Hepatocyte (in vitro differentiated cells): Measurements from ENCODE around the gene EFR3B. TPM values are rescaled to one million over a fixed set of nuclear protein-coding genes. Genes with fewer than 3 reads are reported as not detected.
A peak's percentile ranks its signal among the peaks of the same experiment; 100 is the strongest.

Experiments
- DNase-seq: peaks from one replicate; pipeline ENCODE4 v3.0.0-alpha.2; 2016; ENCODE audit warnings: low spot score
- H2AFZ ChIP-seq: fragments of 200-600 bp; sonication (generic); 2 replicates; pipeline ENCODE4 v1.6.0; 2016; ENCODE audit warnings: antibody characterized with exemption, mild to moderate bottlenecking
- H3K27ac ChIP-seq: fragments of 200-600 bp; sonication (generic); 2 replicates; pipeline ENCODE4 v1.5.1; 2016; ENCODE audit warnings: mild to moderate bottlenecking
- H3K27me3 ChIP-seq: fragments of 200-600 bp; sonication (generic); 2 replicates; pipeline ENCODE4 v1.6.1; 2016
- H3K36me3 ChIP-seq: fragments of 200-600 bp; sonication (generic); replicated peaks from 2 replicates; pipeline ENCODE4 v1.5.1; 2016; ENCODE audit warnings: low read depth; ENCODE audit not compliant: insufficient read depth
- H3K4me1 ChIP-seq: fragments of 200-600 bp; sonication (generic); 2 replicates; pipeline ENCODE4 v1.5.1; 2016; ENCODE audit warnings: mild to moderate bottlenecking, moderate library complexity; ENCODE audit not compliant: insufficient read depth
- H3K4me2 ChIP-seq: fragments of 200-600 bp; sonication (generic); 2 replicates; pipeline ENCODE4 v1.6.0; 2016
- H3K4me3 ChIP-seq: fragments of 200-600 bp; sonication (generic); 2 replicates; pipeline ENCODE4 v1.5.1; 2016; ENCODE audit warnings: mild to moderate bottlenecking
- H3K79me2 ChIP-seq: fragments of 200-600 bp; sonication (generic); 2 replicates; pipeline ENCODE4 v1.6.0; 2017; ENCODE audit warnings: mild to moderate bottlenecking
- H3K9me2 ChIP-seq: fragments of 200-600 bp; sonication (generic); replicated peaks from 2 replicates; pipeline ENCODE4 v1.6.0; 2017; ENCODE audit warnings: mild to moderate bottlenecking; ENCODE audit not compliant: insufficient read depth
- H3K9me3 ChIP-seq: fragments of 200-600 bp; sonication (generic); 2 replicates; pipeline ENCODE4 v1.5.1; 2016; ENCODE audit warnings: low read depth, mild to moderate bottlenecking
- H4K20me1 ChIP-seq: fragments of 200-600 bp; sonication (generic); 2 replicates; pipeline ENCODE4 v1.6.0; 2016; ENCODE audit warnings: mild to moderate bottlenecking; ENCODE audit not compliant: insufficient read depth, poor library complexity, severe bottlenecking
- EZH2 ChIP-seq: fragments of 200-600 bp; sonication (generic); IDR thresholded peaks from 2 replicates; pipeline ENCODE4 v1.6.1; 2016; ENCODE audit warnings: antibody characterized with exemption, mild to moderate bottlenecking, borderline replicate concordance
- EZH2phosphoT487 ChIP-seq: fragments of 200-600 bp; sonication (generic); IDR thresholded peaks from one replicate; pipeline ENCODE4 v1.6.1; 2018; ENCODE audit warnings: antibody characterized with exemption, mild to moderate bottlenecking, low read depth, moderate library complexity; ENCODE audit not compliant: unreplicated experiment, severe bottlenecking
- WGBS: methylation state at CpG from one replicate; pipeline ENCODE4 v1.1.6; 2016; ENCODE audit warnings: low lambda C conversion rate; ENCODE audit errors: missing lambda C conversion rate; 5-methylcytosine and 5-hydroxymethylcytosine counted together
- polyA plus RNA-seq: library from polyadenylated mRNA; unstranded; fragments of >200 nt; fragmentation: Nextera tagmentation; extraction: Ambion mirVana; gene quantifications from 2 replicates; pipeline ENCODE4 v1.2.1, GENCODE V29; 2016
- small RNA-seq: library from RNA; depleted of rRNA; stranded (forward); fragments of <200 nt; gene quantifications from one replicate; pipeline ENCODE3, GENCODE V24; 2014
- total RNA-seq: library from RNA; depleted of rRNA; stranded (reverse); fragments of >200 nt; gene quantifications from 2 replicates; pipeline ENCODE4 v1.2.3, GENCODE V29; 2014
- TF ChIP-seq, protein P1 (sequence below): fragments of 200-600 bp; sonication (generic); IDR thresholded peaks from 2 replicates; pipeline ENCODE4 v1.5.1; 2016; ENCODE audit warnings: antibody characterized with exemption, mild to moderate bottlenecking; ENCODE audit not compliant: poor library complexity

The EFR3B gene
- total and polyA plus RNA-seq, 2 experiments from 2014 or later = 1.1 to 2.0 TPM

GRCh38 chr2:25202275-25202674, 160.4 kb downstream of the EFR3B start:
- no peak for DNase-seq
- WGBS = 94% methylated on average over 11 of the region's 11 CpGs
- TF ChIP-seq, protein P1, sequence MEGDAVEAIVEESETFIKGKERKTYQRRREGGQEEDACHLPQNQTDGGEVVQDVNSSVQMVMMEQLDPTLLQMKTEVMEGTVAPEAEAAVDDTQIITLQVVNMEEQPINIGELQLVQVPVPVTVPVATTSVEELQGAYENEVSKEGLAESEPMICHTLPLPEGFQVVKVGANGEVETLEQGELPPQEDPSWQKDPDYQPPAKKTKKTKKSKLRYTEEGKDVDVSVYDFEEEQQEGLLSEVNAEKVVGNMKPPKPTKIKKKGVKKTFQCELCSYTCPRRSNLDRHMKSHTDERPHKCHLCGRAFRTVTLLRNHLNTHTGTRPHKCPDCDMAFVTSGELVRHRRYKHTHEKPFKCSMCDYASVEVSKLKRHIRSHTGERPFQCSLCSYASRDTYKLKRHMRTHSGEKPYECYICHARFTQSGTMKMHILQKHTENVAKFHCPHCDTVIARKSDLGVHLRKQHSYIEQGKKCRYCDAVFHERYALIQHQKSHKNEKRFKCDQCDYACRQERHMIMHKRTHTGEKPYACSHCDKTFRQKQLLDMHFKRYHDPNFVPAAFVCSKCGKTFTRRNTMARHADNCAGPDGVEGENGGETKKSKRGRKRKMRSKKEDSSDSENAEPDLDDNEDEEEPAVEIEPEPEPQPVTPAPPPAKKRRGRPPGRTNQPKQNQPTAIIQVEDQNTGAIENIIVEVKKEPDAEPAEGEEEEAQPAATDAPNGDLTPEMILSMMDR = no peak
- TF ChIP-seq EZH2phosphoT487 (no peak), EZH2 (no peak)
- peaks cover 5% of the 10 kb centered on the region for H3K4me1 ChIP-seq
- H3K27ac ChIP-seq = no peak overlapping the region
- H4K20me1 ChIP-seq = no peaks in the 10 kb centered on the region
- H3K9me3 ChIP-seq = no peaks in the 10 kb centered on the region
- H3K9me2 ChIP-seq = no peaks in the 10 kb centered on the region
- H3K36me3 ChIP-seq = no peaks in the 10 kb centered on the region
- no peaks in the 10 kb centered on the region for H3K79me2 ChIP-seq
- H3K4me3 ChIP-seq = no peak overlapping the region
- H3K27me3 ChIP-seq = no peaks in the 10 kb centered on the region
- H3K4me2 ChIP-seq = no peak overlapping the region
- no peak overlapping the region for H2AFZ ChIP-seq

DNA sequence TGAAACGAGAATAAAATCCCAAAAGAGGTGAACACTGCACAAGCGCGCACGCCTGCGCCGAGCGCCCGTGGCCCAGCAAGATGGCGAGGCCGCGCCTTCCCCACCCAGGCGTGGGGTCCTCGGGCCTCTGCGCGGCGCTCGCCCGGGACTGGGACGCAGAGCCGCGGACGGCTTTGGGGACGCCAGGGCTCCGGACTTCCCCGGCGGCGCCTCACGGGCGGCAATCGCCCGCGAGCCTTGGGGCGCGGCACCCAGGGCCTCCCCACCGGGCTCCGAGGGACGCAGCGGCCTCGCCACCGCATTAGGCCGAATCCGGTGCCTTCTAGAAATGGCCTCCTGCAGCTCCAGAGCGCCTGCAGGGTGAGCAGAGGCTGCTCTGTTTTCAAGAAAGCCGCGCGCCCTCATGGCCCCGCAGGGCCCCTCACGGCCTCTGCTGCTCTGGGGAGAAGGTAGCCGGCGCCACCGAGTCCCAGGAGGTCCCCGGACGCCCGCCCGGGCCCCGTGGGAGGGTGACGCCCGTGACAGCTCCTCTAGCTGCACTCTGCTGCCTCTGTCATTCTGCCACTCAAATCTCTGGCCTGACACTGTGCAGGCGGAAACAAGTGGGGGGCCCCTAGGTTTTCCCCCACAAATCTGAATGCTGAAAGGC, 162.4 kb downstream of the EFR3B start:
- H4K20me1 ChIP-seq = no peaks in the 10 kb centered on the region
- H3K4me2 ChIP-seq = peak overlapping the region; percentile 56
- H3K79me2 ChIP-seq = no peaks in the 10 kb centered on the region
- DNase-seq = no peak
- H3K9me2 ChIP-seq = no peaks in the 10 kb centered on the region
- H3K36me3 ChIP-seq = no peaks in the 10 kb centered on the region
- H3K27me3 ChIP-seq = no peaks in the 10 kb centered on the region
- no peaks in the 10 kb centered on the region for H3K9me3 ChIP-seq
- H3K4me1 ChIP-seq = no peaks in the 10 kb centered on the region
- H2AFZ ChIP-seq = no peak overlapping the region
- WGBS = 72% methylated on average over 57 of the region's 59 CpGs
- H3K27ac ChIP-seq = no peak overlapping the region
- TF ChIP-seq, protein P1 = no peak
- no peak for TF ChIP-seq EZH2
- no peak for TF ChIP-seq EZH2phosphoT487
- H3K4me3 ChIP-seq = no peak overlapping the region

- no peaks in the 10 kb centered on the region for H3K79me2 ChIP-seq
- no peak overlapping the region for H3K27ac ChIP-seq
- H2AFZ ChIP-seq = no peak overlapping the region
- no peaks in the 10 kb centered on the region for H3K9me3 ChIP-seq
- H3K4me1 ChIP-seq = no peaks in the 10 kb centered on the region
- H3K9me2 ChIP-seq = no peaks in the 10 kb centered on the region
- no peak for DNase-seq
- H4K20me1 ChIP-seq = no peaks in the 10 kb centered on the region
- H3K4me2 ChIP-seq = no peak overlapping the region
- H3K27me3 ChIP-seq = no peaks in the 10 kb centered on the region
- no peak overlapping the region for H3K4me3 ChIP-seq
- no peak for TF ChIP-seq EZH2phosphoT487
- no peak for TF ChIP-seq EZH2
- TF ChIP-seq, protein P1 = no peak
- no peaks in the 10 kb centered on the region for H3K36me3 ChIP-seq
- 73% methylated on average over 5 of the region's 5 CpGs for WGBS
Observed at GRCh38 chr2:25207078-25207545, 165.2 kb downstream of the EFR3B start.

Small RNA genes within 50 kb of the gene (small RNA-seq; reads per million reads assigned to genes)
- gene RF00019 (not detected), gene RN7SL856P (not detected)

Other genes with a start within 250 kb of the EFR3B start
- gene PTRHD1, start 248.7 kb upstream of the EFR3B start, total RNA-seq = 40.5 and 47.8 TPM in 2 replicates
- gene PTRHD1, start 248.7 kb upstream of the EFR3B start, polyA plus RNA-seq = 61.1 and 63.6 TPM in 2 replicates
- 8.2 and 14.6 TPM in 2 replicates for gene CENPO, start 248.7 kb upstream of the EFR3B start, total RNA-seq
- gene CENPO, start 248.7 kb upstream of the EFR3B start, polyA plus RNA-seq = 5.1 and 9.7 TPM in 2 replicates
- gene ADCY3, start 121.8 kb upstream of the EFR3B start, total RNA-seq = 8.5 and 15.0 TPM in 2 replicates
- 13.8 and 20.0 TPM in 2 replicates for gene ADCY3, start 121.8 kb upstream of the EFR3B start, polyA plus RNA-seq
- gene DNAJC27, start 70.1 kb upstream of the EFR3B start, total RNA-seq = 4.4 and 6.9 TPM in 2 replicates
- 4.3 and 6.6 TPM in 2 replicates for gene DNAJC27, start 70.1 kb upstream of the EFR3B start, polyA plus RNA-seq
- gene POMC, start 126.5 kb downstream of the EFR3B start, total RNA-seq = 3.5 and 6.0 TPM in 2 replicates
- 4.4 and 5.6 TPM in 2 replicates for gene POMC, start 126.5 kb downstream of the EFR3B start, polyA plus RNA-seq